Renal pelvis (tissue), 4 donors: ENCODE measurements around the gene SPCS1. TPM values are rescaled to one million over a fixed set of nuclear protein-coding genes. Genes with fewer than 3 reads are reported as not detected.
A peak's percentile ranks its signal among the peaks of the same experiment; 100 is the strongest.
"Not testable (repeated sequence)": the region's sequence is repeated elsewhere in the genome, so short reads cannot be mapped to it uniquely, and the experiment has no call there.

Source experiments
- DNase-seq: peaks from one replicate; pipeline ENCODE4 v3.0.0-alpha.2; 2013
- polyA plus RNA-seq, 3 donors: library from polyadenylated mRNA; unstranded; fragments of 120-200 nt; gene quantifications; one replicate each; pipeline ENCODE4 v1.2.1, GENCODE V29; 2013; ENCODE audit not compliant: insufficient read length in 3 of 3

The SPCS1 gene
- polyA plus RNA-seq, 3 donors, result 144 to 155 (median 155) TPM

GRCh38 chr3:52722491-52722890, 16.6 kb downstream of the SPCS1 start:
- DNase-seq, result no peak

DNA sequence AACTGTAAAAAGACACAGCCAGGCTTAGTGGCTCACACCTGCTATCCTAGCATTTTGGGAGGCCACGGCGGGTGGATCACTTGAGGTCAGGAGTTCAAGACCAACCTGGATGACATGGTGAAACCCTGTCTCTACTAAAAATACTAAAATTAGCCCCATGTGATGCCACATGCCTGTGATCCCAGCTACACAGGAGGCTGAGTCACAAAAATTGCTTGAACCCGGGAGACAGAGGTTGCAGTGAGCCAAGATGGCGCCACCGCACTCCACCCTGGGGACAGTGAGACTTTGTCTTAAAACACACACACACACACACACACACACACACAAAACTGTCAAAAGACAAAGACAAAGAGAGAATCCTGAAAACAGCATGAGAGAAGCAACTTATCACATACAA, 18.0 kb downstream of the SPCS1 start:
- no peak for DNase-seq

- DNase-seq, result no peak
Measured at GRCh38 chr3:52724511-52724910, 18.6 kb downstream of the SPCS1 start.

- not testable (repeated sequence) for DNase-seq
Measured at GRCh38 chr3:52728753-52729152, 22.8 kb downstream of the SPCS1 start.

DNA sequence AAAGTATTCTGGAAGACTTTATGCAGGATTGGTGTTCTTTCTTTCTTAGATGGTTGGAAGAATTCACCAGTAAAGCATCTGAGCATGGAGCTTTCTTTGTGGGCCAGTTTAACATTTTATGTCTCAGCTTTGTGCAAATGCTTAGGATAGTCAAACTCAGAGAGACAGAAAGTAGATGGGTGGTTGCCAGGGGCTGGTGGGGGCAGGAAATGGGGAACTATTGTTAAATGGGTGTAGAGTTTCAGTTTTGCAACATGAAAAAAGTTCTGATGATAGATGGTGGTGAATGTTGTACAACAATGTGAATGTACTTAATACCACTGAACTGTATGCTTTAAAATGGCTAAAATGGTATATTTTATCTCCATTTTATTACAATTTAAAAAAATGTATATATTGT, 24.8 kb downstream of the SPCS1 start:
- no peak for DNase-seq

GRCh38 chr3:52731590-52731989, 25.7 kb downstream of the SPCS1 start:
- DNase-seq, result no peak

DNA sequence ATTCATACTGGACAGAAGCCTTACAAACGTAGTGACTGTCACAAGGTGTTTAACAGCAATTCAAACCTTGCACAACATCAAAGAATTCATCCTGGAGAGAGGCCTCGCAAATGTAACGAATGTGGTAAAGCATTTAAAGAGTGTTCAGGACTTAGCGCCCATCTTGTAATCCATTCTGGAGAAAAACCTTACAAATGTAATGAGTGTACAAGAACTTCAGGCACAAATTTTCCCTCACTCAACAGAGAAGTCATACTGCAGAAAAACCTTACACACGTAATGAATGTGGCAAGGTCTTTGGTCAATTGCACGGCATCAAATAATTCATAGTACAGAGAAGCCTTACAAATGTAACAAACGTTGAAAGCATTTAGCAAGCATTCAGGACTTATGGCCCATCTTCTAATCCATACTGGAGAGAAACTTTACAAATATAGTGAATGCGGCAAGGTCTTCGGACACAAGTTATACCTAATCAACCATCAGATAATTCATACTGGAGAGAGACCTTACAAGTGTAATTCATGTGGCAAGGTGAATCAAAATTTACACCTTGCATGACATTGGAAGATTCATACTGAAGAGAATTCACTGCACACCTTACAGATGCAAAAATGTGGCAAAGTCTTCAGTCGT, 27.5 kb downstream of the SPCS1 start:
- DNase-seq, result no peak

DNA sequence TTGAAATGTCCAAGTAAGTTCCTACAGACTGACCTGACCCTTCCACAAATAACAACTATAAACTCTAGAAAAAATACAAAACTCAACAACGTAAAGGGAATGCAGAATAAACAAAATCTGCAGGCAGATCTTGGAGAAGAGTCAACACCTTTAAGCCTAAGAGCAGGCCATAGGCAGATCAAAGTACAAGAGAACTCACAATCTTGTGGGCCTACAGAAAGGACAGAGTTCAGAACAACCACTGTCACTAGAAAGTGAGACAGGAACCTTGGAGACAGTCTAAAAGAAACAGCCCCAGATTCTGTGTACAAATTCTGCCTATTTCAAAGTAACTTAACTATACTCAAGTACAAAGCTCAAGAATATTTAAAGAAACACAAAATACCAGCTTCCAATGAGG, 33.8 kb downstream of the SPCS1 start:
- DNase-seq, result no peak

DNA sequence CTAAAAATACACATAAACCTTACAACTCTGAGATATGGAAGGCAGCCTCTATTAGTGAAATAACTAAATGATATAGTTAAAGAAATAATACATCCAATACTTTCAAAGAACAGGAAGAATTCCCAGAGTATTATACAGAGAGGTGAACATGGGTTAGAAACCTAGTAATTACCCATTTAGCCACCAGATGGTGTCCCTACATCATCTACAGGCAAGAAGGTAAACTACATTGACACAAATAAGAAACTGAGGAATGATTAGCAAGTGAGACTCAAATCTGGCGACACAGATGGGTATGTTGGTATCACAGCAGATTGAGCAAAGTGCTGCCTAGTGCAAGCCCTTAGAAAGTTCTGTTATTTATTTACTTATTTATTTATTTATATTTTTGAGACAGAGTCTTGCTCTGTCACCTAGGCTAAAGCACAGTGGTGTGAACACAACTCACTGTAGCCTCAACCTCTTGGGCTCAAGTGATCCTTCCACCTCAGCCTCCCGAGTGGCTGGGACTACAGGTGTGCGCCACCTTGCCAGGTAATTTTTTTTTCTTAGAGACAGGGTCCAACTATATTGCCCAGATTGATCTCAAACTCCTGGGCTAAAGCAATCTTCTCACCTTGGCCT, 36.6 kb downstream of the SPCS1 start:
- DNase-seq, result peak; percentile 1

- no peak for DNase-seq
Measured at GRCh38 chr3:52743152-52743551, 37.2 kb downstream of the SPCS1 start.

DNA sequence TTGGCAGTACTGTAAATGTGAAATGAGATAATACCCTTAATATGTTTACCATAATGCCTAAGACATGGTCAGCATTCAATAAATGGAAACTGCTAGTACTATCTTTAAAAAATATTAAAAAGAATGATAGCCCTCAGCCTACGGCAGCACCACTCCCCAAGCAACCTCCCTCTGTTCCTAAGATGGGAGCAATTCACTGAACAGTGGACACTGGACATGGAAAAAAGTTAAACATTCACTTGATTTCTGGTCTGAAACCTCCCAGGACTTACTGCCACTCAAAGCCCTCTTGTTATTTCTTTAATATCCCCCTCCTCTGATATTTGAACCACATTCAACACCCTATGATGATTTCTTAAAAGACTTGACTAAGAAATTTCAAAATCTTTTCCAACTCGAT, 37.8 kb downstream of the SPCS1 start:
- no peak for DNase-seq

DNA sequence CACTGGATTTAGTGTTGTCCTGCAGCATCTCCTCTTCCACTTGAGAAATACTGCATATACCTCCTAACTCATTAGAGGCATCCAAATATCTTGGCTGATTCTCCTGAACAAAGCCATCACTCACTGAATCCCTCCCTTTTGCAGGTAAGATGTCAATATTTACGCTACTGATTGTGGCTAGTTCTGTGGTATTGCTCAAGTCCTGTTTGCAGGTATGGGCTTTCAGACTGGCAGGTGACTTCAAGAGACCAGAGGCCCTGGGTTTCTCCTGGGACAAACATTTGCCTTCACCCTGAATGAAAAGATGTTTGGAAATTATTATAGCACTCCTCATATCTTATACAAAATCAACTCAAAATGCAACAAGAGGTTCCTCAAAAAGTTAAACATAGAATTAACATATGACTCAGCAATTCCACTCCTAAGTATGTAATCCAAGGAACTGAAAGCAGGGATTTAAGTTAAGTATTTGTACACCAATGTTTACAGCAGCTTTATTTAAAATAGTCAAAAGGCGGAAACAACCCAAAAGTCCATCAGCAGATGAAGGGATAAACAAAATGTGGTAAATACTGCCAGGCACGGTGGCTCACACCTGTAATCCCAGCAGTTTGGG, 46.2 kb downstream of the SPCS1 start:
- no peak for DNase-seq

DNA sequence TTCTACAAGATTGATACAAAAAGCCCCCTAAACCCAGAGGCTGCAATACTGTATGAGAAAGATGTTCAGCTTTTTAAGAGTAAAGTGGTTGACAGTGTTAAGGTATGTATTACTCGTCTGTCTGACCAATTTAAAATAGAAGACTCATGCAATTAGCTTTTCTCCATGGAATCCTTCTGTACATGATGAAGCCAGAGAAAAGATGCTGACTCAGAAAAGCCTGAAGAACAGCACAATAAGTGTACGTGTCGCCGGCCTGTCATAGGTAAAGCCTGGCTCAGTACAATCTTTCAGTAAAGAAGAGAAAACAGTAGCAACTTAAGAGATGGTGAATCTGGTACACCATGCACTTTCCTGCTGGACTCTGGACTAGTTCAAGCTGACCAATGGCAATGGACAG, 48.5 kb downstream of the SPCS1 start:
- no peak for DNase-seq

DNA sequence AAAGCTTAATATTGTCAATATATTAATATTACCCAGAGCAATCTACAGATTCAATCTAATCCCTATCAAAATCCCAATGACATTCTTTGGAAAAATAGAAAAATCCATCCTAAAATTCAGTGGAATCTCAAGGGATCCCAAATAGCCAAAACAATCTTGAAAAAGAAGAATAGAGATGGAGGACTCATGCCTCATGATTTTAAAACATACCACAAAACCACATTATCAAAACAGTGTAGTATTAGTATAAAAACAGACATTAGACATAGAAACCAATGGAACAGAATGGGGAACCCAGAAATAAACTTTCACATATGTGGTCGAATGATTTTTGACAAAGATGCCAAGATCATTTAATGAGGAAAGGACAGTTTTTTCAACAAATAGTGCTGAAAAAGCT, 50.2 kb downstream of the SPCS1 start:
- no peak for DNase-seq

Other genes starting within 250 kb of the SPCS1 start
- 10 to 100 TPM; 40.7 to 46.6 (median 45.0) TPM for gene STAB1, start 210.8 kb upstream of the SPCS1 start, polyA plus RNA-seq
- 100 to 1,000 TPM; 138 to 202 (median 154) TPM for gene NT5DC2, start 172.2 kb upstream of the SPCS1 start, polyA plus RNA-seq
- gene UQCC5, start 169.5 kb upstream of the SPCS1 start, polyA plus RNA-seq, result 10 to 100 TPM; 20.5 to 23.9 (median 23.6) TPM
- 10 to 100 TPM; 56.4 to 60.4 (median 59.4) TPM for gene PBRM1, start 20.2 kb upstream of the SPCS1 start, polyA plus RNA-seq
- 100 to 1,000 TPM in 2 of 3 donors, 10 to 100 TPM in 1; 92.6 to 111 (median 106) TPM for gene GNL3, start 20.1 kb upstream of the SPCS1 start, polyA plus RNA-seq
- 100 to 1,000 TPM; 122 TPM for gene GLT8D1, start 315 bp upstream of the SPCS1 start, polyA plus RNA-seq
- gene NEK4, start 64.8 kb downstream of the SPCS1 start, polyA plus RNA-seq, result 10 to 100 TPM; 24.2 to 35.7 (median 29.2) TPM
- gene ITIH1, start 71.5 kb downstream of the SPCS1 start, polyA plus RNA-seq, result under 1 TPM in 1 of 3 donors, not detected in 2; 0.12 TPM
- gene ITIH3, start 88.7 kb downstream of the SPCS1 start, polyA plus RNA-seq, result 1 to 10 TPM; 5.5 to 9.5 (median 5.7) TPM
- 10 to 100 TPM in 2 of 3 donors, 1 to 10 TPM in 1; 7.0 to 14.9 (median 12.4) TPM for gene ITIH4, start 124.6 kb downstream of the SPCS1 start, polyA plus RNA-seq
- gene MUSTN1, start 128.9 kb downstream of the SPCS1 start, polyA plus RNA-seq, result 1 to 10 TPM in 2 of 3 donors, under 1 TPM in 1; 0.75 to 1.4 (median 1.3) TPM
- 10 to 100 TPM; 15.9 to 17.9 (median 16.6) TPM for gene STIMATE, start 191.4 kb downstream of the SPCS1 start, polyA plus RNA-seq